OCI-LY7 (cell line): Measurements from ENCODE around the gene THRB.

ENCODE experiments used
- EZH2phosphoT487 ChIP-seq: fragments of 200-600 bp; sonication (generic); IDR thresholded peaks from 2 replicates; pipeline ENCODE4 v1.6.1; 2018; ENCODE audit warnings: low read depth, borderline replicate concordance, mild to moderate bottlenecking, mixed run types, antibody characterized with exemption, low read length, moderate library complexity, mixed read lengths
- TF ChIP-seq, protein P1 (sequence below): fragments of 200-600 bp; sonication (generic); conservative IDR thresholded peaks from 2 replicates; pipeline ENCODE4 v1.5.1; 2014; ENCODE audit warnings: mild to moderate bottlenecking, antibody characterized with exemption, low read length, moderate library complexity, mixed read lengths

GRCh38 chr3:24271228-24271627 is 223.4 kb downstream of the THRB start:
- TF ChIP-seq, protein P1, sequence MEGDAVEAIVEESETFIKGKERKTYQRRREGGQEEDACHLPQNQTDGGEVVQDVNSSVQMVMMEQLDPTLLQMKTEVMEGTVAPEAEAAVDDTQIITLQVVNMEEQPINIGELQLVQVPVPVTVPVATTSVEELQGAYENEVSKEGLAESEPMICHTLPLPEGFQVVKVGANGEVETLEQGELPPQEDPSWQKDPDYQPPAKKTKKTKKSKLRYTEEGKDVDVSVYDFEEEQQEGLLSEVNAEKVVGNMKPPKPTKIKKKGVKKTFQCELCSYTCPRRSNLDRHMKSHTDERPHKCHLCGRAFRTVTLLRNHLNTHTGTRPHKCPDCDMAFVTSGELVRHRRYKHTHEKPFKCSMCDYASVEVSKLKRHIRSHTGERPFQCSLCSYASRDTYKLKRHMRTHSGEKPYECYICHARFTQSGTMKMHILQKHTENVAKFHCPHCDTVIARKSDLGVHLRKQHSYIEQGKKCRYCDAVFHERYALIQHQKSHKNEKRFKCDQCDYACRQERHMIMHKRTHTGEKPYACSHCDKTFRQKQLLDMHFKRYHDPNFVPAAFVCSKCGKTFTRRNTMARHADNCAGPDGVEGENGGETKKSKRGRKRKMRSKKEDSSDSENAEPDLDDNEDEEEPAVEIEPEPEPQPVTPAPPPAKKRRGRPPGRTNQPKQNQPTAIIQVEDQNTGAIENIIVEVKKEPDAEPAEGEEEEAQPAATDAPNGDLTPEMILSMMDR: no peak
- TF ChIP-seq EZH2phosphoT487: no peak
